Measurements from ENCODE around the gene KATNAL1. TPM values are rescaled to one million over a fixed set of nuclear protein-coding genes. Genes with fewer than 3 reads are reported as not detected.

KATNAL1 gene
- polyA plus RNA-seq (ENCODE audit: insufficient read length) = 13.2 TPM

DNA sequence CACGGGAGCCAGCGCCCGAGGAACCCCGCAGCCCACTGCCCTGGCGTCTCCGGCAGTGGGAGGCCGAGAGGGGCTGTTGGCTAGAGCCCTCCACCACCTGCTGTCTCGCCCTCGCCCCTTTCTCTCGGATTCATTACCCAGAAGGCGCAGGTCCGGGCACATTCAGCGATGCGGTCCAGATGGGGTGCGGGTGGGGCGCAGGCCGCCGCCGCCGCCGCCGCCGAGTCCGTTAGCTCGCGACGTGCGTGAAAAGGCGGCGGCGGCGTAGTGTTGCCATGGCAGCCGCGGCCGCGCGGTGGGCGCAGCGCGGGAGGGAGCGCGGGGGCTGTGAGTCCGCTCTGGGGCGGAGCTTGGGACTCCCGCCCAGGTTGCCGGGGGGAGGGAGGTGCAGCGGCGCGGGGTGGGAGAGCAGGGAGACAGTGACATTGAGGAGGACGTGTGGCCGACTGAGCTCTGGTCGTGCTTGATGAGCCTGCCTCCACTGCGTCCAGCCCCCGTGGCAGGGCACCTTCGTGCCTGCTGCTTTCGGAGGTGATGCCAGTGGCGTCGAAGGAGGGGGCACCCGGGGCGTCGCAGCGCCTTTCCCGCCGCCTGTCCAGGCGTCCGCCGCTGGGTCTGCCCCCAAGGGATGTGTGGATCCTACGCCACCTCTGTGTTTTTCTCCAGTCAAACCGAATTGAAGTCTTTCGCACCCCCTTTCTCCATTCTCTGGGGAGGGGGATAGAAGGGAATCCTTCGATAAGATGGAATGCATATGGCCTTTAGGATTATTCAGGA lies at the start of gene KATNAL1:
TSS of gene KATNAL1 (minus strand) at position 358 of the 777 bp plus-strand sequence. CDS start 23,774 bp downstream, outside the sequence.
- no peak for DNase-seq (ENCODE audit: low read depth)

DNA sequence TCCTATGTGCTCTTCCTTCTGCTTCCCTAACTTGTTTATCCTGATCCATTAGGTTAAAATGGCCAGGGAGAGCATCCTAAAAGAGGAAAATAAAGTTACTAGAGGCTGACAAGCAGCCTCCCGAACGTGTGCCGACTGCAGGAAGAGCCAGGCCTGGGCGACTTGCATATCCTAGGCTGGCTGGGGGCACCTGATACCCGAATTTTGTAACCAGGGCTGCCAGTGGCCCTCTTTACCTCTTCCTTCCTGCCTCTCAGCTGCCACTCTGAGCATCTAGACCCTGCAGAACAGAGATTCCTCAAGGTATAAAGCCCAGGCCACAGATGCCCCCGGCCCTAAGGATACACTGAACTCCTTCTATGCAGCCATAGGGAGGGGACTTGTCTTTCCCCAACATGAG lies 48.5 kb upstream of the KATNAL1 start:
- DNase-seq (ENCODE audit: low read depth) = no peak

DNA sequence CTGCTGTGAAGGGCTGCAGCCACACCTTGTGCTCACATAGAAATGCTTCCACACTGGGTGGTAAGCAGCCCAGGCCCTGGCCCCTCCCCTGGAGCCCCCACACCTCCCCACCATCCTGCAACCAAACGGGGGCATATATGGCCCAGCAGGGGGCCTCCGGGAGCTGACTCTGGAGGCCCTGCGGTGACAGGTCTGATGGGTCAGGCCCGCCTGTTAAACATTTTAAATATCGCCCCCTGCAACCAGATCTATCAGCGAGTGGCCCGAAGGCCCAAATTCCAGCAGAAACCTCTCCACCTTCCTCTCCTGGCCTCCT lies 48.0 kb upstream of the KATNAL1 start:
- DNase-seq (ENCODE audit: low read depth) = no peak

DNA sequence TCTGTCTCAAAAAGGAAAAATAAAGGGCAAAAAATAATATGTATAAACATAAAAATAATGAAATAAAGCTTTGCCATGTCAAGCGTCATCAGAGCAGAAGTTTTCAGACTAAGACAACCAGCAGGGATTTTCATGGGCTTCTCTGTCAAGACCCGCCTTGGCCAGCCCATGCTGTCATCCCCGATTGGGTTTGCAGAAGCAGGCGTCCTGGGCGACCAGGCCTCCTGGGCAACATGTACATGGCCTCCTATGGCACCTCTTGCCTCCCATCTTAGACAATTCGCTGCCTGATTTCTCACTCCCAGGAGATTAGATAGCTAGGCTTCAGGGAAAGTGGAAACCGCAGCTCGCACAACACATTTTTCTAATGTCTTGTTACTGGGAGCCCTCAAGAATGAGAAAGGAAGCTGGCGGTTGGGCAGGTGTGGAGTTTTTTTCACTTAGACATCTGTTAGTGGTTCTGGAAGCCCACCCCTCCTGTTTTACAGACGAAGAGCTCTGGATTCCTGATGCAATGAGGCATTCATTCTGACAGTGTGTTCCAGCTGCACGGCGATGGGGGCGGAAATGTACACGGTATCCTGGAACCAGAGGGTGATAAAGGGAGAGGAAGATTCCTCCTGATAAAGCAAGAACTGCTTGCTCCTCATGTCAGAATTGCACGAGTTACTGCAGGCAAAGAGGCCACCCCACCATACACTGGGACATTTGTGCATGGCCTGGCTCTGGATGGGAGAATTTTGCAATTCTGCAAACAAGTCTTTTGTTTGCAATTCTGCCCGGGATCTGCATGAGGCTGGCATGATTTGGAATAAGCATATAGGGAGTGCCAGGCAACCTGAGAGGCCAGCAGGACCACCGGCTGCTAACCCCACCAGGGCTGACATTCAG lies 47.4 kb upstream of the KATNAL1 start:
- no peak for DNase-seq (ENCODE audit: low read depth)

DNA sequence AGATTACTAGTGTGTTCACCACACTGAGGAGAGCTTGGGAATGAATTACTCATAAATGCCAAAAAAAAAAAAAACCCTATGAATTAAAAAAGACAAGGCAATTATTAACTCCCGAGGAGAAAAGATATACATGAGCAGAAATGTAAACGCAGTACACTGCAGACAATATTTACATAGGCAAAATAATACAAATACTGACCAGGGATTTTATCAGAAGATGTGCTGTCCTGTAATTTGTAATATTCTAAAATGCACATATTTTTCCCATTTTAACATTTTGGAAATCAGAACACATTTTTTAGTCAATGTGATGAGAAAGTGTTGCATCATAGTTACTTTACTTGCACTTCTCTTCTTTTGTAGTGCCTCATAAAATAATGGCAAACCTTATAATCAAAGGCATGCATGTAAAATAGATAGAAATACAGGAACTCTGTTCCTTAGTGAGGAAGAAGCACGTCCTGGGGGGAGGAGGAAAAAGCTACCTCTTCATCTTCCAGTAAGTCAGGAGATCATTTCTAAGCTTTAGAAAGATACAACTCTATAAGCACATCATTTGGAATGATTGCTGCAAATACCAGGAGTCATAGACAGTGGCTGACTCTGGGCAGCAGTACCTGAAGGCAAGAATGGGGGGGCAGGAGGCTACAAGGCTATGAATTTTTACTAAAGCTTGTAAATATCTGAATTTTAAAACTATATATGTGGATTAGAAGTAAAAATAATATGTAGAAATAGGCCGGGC lies 46.3 kb upstream of the KATNAL1 start:
- DNase-seq (ENCODE audit: low read depth) = no peak

GRCh38 chr13:30353060-30353459 lies 45.7 kb upstream of the KATNAL1 start:
- no peak for DNase-seq (ENCODE audit: low read depth)

- DNase-seq (ENCODE audit: low read depth) = no peak
Measured at GRCh38 chr13:30352121-30352520, 44.8 kb upstream of the KATNAL1 start.

GRCh38 chr13:30346789-30347167 lies 39.4 kb upstream of the KATNAL1 start:
- DNase-seq (ENCODE audit: low read depth) = no peak

DNA sequence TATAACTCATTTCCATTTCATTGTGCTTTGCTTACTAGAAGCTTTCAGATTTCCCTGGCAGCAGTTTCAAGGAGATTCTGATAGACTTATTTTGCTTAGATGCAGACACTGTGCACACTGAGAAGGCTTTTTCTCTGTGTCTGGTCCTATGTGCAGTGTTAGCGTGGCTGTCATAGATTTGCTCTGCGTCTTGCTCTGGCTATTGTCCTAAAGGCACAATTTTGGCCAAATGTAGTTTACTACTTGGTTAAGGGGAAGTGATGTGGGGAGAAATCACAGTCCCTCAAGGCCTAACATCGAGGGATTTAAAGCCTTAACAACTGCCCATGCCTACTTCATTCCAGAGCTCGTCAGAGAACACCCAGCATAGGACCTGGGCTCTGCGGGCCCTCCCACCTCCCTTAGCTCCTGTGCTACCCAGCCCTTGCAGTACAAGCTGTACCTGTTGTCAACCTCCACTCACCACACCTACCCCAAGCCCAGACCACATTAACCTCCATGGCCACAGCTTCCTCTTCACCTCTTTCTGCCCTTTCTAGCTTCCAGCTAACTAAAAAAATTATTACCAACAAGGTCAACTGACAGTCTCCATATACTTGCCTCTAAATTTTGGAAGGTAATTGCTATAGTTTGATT lies 38.9 kb upstream of the KATNAL1 start:
- no peak for DNase-seq (ENCODE audit: low read depth)

- DNase-seq (ENCODE audit: low read depth) = no peak
Measured at GRCh38 chr13:30345426-30346100, 38.2 kb upstream of the KATNAL1 start.

DNA sequence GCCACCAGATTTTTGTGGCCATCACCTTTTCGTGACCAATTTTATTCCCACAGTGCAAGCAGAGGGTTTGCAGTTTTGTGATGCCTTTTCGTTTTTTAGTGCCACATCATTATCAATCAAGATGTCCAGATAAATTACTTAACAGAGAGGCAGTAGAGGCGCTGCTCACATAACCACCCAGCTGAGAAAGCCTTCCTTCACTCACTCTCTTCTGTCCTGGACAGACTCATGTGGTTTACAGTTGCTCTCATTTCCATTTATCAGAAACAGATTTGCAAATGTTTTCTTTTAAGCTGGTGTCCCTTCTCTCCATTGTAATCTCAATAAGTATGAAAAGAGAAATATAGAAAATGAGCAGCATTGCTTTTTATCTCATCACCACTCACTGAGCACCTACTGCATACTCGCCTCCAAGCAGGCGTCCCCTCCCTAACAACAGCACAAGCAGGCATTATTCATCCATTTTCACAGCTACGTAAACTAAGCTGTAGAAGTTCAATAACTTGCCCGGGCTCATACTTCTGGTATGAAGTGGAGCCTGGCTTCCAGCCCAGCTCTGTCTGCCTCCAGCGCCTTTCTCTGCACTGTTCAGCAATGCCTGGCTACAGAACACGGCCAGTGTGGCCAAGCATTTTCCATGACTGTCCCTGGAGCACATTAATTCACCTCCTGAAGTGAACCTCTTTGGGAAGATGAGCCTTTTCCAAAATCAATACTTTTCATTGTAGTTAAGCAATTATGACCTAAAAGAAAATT lies 34.6 kb upstream of the KATNAL1 start:
- DNase-seq (ENCODE audit: low read depth) = peak; percentile 85

DNA sequence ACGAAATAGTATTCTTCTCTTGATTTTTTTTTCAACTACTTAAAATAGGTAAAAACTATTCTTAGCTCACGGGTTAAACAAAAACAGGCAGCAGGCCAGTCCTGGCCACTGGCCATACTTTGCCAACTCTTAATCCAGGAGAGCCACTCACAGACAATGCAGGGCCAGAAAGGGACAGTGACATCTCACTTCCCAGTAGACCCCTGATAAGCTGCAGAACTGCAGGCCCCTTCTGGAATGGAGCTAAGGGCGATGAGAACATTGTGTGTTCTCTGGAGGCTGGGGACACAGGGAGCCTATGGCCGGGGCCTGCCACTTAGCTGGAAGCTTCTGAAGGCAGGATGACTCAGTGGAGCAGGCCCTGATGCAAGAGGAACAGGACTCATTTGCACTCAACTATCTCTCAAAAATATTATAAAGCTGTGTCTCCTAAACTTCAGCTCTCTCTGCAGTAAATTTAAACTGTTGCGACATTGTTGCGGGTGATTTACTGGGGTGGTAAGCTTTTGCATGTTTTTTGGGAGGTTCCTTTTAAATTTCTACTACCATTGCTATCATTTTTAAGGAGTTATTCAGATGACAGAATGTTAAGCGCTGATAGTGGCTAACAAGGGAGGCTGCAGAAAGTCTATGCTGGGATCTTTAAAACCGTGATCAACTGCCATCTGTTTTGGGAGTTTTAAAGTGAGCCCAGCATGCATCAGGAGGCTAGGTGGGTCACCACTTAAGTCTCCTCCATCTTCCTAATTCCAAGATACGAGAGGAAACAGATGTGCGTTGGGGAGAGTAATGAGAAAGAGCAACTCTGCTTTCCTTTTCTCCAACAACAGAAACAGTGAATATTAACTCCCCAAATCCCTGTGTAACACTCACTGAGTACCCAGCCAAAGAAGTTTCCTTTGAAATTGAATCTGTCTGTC lies 33.2 kb upstream of the KATNAL1 start:
- no peak for DNase-seq (ENCODE audit: low read depth)

DNA sequence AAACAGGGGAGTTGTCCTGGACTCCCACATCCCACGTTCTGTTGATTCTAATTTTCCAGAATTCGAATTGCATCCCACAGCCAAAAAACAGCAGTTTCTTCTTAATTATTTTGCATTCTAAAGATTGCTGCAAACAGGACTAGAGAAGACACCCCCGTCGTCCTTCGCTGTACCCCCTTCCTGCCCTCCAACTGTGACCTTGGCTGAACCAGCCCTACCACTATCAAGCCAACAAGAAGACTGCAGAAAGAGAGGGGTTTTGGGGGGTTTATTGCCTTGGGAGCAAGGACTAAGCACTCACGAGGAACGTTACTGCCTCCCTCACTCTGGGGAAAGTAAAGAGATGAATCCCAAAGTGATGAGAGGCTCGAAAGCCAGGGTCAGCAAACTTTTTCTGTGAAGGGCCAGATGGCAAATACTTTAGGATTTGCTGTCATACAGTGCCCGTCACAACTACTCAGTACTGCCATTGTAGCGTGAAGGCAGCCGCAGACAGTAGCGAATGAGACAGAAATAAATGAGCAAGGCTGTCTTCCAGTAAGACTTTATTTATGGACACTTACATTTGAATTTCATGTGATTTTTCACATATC lies 32.5 kb upstream of the KATNAL1 start:
- no peak for DNase-seq (ENCODE audit: low read depth)

- DNase-seq (ENCODE audit: low read depth) = no peak
Measured at GRCh38 chr13:30338952-30339351, 31.6 kb upstream of the KATNAL1 start.

DNA sequence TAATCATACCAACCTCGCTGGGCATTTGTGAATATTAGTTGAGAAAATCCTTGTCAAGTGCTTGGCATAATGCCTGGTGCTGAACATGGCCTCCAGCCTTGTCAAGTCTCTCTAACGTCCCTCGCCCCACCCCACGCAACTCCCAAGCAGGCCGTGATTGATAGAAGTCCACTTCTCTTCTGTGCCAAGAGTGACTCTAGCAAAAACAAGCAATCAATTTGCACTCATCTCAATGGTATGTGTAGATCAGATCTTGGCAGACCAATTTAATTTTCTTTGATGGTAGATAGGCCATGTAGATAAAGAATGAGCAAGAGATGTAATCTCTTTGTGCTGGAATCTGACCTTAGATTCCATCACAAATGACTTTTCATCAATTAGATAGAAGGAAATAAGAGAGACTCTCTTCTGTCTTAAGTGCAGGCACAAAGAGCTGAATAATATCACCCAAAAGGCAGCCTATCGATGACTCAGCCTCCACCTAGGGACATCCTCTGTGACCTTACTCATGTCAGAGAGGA lies 31.0 kb upstream of the KATNAL1 start:
- DNase-seq (ENCODE audit: low read depth) = no peak

- DNase-seq (ENCODE audit: low read depth) = no peak
Measured at GRCh38 chr13:30337061-30337610, 29.8 kb upstream of the KATNAL1 start.

GRCh38 chr13:30334663-30335386 lies 27.5 kb upstream of the KATNAL1 start:
- DNase-seq (ENCODE audit: low read depth) = no peak

GRCh38 chr13:30333616-30334015 lies 26.3 kb upstream of the KATNAL1 start:
- no peak for DNase-seq (ENCODE audit: low read depth)
